HG03066 (cell line): ENCODE data around the gene YES1.
"Not testable (repeated sequence)": the region's sequence is repeated elsewhere in the genome, so short reads cannot be mapped to it uniquely, and the experiment has no call there.

Experiments
- ATAC-seq: cut with Tn5 transposase; IDR thresholded peaks from one replicate; pipeline ENCODE4 v1.9.1; 2021; ENCODE audit warnings: low read depth; ENCODE audit not compliant: unreplicated experiment

The YES1 gene

DNA sequence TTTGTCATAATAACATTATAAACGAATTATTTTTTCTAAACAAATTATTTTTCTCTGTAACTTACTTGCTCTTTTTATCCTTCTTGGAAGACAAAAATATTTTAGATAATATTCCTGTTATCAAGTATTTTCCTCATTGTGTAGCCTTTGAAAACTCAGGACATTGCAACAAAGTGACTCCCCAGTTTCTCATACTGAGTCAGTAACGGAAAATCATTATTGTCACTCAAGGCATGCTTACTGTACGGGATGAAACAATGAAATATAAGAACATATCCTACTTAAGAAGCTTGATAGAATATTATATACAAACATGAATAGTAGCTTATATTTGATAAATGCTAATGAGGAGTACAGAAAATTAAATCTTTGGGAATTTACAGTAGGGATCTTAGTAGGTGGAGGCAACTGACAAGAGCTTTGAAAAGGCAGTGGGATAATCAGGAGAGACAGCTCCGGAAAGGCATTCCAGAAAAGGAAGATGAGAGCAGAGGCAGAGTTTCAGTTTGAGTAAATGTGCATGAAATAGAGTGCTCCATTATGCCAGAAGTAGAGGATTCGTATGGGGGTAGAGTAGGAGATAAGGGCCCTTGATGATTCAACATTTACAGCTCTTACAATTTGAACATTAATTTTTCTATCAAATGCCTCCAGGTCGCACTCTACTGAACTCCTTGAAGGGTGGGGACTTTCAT lies 14.0 kb upstream of the YES1 start:
- ATAC-seq: no peak

DNA sequence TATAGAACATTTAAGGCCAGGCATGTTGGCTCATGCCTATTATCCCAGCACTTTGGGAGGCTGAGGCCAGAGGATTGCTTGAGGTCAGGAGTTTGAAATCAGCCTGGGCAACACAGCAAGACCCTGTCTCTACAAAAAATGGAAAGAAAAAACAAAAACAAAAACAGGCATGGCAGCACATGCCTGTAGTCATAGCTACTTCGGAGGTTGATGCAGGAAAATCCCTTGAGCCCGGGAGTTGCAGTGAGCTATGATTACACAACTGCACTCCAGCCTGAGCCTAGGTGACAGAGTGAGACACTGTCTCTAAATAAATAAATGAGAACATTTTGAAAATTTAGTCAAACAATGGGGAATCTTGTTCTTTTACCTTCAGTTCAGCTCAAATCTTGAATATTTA lies 12.1 kb upstream of the YES1 start:
- ATAC-seq: no peak

DNA sequence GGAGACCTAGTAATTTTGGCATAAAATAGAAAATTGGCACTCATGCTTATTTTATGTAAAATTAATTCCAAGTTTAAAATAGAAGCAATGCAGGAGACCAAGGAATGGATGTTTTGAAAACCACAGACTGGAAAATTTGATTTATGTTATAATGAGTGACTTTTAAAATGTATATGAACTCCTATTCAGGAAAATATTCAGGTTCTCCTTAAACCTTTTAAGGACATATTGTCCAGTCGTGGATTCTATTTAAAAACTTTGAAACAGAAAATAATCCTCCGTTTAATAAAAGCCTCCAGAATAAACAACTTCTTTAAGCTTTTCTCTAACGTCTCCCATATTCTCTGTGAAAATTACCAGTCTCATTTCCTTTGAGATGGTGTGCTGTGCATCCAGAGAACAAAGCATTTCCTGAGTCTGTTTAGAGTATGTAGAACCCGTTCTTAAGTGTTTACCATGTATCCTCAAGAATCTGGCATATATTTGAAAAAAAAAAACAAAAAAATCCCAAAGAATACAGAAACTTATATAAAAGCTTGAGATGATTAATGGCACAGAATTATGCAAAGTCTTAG lies 8.6 kb upstream of the YES1 start:
- no peak for ATAC-seq

DNA sequence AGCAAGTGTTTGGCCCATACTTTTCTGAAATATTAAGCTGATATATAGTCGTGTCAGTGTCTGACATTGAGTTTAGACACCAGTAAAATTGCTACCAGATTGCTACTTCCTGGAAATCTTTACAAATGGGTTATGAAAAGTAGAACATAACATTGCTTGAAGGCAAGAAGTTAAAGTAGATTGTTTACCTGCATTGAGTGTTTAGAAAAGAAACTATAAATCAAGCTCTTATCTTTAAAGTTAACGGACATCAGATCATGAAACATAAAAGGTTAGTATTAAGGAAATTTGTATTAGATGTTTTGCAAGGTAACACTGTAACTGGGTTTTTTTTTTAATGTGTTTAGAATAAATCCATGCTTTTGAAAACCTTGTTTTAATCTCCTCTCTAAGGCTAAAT lies 4.8 kb upstream of the YES1 start:
- no peak for ATAC-seq

GRCh38 chr18:816088-816653 lies 4.1 kb upstream of the YES1 start:
- ATAC-seq: no peak

- no peak for ATAC-seq
Measured at GRCh38 chr18:815353-815752, 3.3 kb upstream of the YES1 start.

DNA sequence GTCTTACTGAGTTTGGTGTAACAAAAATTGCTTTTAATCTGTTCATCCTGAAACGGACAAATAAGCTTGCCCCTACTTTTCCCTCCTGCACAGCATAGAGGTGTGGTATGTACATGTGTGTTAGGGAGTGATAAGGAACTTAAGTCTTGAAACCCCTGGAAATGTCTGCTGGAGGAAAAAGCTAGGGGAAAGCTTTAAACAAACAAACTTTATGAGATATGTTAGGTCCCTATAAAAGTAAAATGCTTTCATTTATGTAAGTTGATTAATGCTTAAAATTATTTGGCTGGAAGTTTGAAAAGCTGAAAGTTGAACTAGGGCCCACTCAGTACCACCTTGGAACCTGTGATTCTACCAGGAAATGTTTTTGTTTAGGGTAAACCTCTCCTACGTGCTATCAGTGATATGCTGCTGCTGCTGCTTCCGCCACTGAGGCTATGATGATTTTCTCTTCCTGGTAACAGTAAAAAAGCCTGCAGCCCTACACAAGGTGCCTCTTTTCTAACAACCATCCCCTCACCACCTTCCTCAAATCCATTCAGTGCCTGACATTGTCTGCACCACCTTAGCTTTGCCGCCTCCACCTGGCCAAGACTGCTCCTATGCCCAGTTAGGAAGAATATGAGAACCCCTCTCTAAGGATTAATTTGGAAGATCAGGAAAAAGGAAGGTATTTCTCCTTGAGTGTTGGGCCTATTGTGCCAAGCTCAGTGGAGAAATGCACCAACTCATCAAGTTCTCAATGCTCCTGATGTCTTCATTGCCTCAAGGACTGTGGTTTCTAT lies 2.5 kb upstream of the YES1 start:
- no peak for ATAC-seq

GRCh38 chr18:813172-814071 lies 1.4 kb upstream of the YES1 start:
- ATAC-seq: no peak

DNA sequence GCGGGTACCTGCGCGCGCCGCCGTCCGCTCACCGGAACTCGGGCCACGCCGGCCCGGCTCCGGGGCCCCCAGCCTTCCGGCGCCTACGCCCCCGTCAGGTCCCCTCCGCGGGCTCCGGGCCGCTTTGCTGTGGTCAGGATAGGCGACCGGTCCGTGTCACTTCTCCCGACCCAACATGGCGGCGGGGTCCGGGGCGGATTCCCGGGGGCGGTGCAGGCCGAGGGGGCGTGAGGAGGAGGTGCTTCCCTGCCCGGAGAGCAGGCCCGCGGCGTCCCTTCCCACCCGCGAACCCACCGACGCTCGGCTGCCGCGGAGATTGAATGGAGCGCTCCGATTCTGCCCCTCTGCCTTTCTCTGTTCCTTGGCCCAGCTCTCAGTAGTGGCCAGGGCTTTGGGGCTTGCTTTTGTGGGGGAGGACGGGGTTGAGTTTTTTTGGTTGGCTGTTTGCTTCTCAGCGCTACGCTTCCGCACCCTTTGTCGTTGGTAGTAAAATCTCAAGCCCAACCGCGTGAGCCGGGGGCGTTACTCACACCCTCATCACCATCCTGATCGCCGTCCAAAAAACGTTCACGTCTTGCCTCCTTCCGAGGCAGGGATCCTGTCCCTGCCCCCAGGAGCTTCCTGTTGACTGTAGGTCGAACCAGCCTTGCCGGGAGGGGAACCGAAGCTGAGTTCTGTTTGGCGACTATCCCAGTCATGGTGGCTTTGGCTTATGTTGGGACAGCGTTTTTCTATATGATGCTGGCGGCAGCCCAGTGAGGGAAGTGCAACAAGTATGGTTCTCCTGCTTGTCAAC lies 532 bp upstream of the YES1 start:
- peak; percentile 42 for ATAC-seq

DNA sequence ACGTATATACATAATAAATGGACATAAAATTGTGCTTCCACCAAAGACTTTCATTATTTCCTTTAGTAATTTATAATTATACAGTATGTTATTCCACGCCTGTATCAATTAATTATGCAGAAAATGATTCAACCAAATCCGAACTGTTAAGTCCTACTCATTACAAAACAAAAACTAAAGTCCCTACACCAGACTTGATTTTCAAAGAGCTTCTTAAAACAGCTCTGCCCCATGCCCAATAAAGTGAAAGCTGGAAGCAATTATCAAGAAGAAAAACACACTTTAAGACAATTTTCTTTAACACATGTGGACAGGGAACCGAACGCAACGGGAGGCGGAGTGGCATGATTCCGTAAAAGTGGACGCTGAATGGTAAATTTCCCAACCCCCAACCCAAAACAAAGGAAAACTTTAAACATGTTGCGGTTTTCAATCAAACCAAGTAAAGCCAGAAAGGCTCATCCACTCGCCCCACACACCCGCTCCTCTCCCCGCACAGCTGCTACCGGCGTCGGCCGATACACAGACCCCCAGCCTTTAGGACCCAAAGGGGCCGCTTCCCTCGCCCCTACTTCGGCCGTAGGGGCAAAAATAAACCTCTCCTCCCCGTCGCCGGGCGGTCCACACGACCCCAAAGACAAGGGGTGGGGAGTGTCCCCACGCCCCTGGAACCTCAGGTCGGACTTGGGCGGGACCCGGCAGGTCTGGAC lies 705 bp downstream of the YES1 start:
- ATAC-seq: peak; percentile 14

- peak; percentile 23 for ATAC-seq
Measured at GRCh38 chr18:809985-810642, 1.9 kb downstream of the YES1 start.

GRCh38 chr18:809228-809627 lies 2.8 kb downstream of the YES1 start:
- not testable (repeated sequence) for ATAC-seq

DNA sequence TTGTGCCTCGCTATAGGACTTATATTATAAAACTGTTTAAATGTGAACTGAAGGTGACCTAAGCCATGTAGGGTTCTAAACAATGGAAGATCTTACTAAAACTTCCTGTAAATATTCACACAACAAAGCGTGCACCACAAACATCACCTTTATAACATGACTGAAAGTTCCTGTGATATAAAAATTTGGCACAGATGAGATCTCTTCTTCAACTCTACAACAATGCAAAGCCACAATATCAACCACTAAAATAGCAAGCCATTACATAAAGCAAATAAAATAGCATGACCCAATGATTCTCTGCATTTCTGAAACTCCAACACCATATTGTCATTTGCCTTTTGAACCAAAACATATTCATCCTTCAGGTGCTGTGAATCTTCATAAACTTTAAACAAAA lies 3.5 kb downstream of the YES1 start:
- no peak for ATAC-seq

- no peak for ATAC-seq
Measured at GRCh38 chr18:808086-808485, 4.0 kb downstream of the YES1 start.

- peak; percentile 21 for ATAC-seq
Measured at GRCh38 chr18:805755-806110, 6.3 kb downstream of the YES1 start.

- peak; percentile 40 for ATAC-seq
Measured at GRCh38 chr18:805008-805754, 6.9 kb downstream of the YES1 start.

DNA sequence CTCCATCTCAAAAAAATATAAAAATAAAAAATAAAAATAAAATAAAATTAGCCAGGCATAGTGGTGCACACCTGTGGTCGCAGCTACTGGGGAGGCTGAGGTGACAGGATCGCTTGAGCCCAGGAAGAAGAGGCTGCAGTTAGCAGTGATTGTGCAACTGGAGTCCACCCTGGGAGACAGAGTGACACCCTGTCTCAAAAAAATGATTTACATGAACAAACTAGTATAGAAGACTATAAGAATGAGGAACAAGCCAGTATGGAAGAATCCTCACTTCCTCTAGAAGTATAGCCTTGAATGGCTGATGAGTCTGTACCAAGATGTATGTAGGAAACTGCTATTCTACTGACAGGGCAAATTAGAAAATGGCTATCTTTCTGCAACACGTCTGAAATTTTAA lies 10.9 kb downstream of the YES1 start:
- ATAC-seq: no peak

- no peak for ATAC-seq
Measured at GRCh38 chr18:799943-800342, 12.1 kb downstream of the YES1 start.
